ENCODE measurements around the gene OLAH.
"Not testable (repeated sequence)": the region's sequence is repeated elsewhere in the genome, so short reads cannot be mapped to it uniquely, and the experiment has no call there.

OLAH gene

GRCh38 chr10:15043674-15044073, at the start of gene OLAH:
Gene OLAH (plus strand): TSS chr10:15043943. CDS start chr10:15047289, 3,346 bp downstream.
- no peak for DNase-seq (ENCODE audit: low read depth)

DNA sequence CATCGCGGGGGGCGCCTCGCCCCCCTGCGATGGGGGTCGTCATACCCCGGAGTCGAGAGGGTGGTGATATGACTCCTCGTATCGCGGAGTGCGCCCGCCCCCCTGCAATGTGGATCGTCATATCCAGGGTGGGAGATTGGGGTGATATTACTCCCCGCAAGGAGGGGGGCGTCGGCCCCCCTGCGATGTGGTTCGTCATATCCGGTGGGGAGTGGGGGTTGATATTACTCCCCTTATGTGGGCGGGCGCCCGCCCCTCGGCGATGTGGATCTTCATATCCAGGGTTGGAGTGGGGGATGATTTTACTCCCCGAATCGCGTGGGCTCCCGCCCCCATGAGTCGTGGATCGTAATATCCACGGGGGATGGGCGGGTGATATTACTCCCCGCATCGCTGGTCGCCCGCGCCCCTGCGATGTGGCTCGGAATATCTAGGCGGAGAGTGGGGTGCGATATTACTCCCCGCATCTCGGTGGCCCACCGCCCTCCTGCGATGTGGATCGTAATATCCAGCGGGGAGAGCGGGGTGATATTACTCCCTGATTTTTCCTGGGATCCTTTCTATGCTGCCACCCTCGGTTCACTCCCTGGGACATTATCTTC, 47.7 kb upstream of the OLAH start:
- DNase-seq (ENCODE audit: low read depth): no peak

GRCh38 chr10:15013530-15013929, 30.2 kb upstream of the OLAH start:
- not testable (repeated sequence) for DNase-seq (ENCODE audit: low read depth)

DNA sequence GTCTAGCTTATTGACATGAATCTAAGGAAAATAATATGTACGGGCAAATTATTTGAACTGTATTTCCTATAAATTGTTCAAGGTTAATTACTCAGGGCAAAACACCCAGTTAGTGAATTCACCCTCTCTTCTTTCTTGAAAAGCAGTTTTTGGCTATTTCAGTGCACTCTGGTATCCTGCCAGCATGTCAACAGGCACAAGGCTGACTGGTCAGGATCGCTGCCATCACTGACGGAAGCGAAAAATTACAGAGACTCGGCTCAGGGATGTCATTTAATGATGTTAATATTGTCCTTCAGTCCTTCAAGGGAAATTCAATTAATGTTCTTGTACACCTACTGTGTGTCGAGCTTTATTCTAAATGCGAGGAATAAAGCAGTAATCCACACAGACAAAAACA, 28.3 kb upstream of the OLAH start:
- DNase-seq (ENCODE audit: low read depth): no peak

DNA sequence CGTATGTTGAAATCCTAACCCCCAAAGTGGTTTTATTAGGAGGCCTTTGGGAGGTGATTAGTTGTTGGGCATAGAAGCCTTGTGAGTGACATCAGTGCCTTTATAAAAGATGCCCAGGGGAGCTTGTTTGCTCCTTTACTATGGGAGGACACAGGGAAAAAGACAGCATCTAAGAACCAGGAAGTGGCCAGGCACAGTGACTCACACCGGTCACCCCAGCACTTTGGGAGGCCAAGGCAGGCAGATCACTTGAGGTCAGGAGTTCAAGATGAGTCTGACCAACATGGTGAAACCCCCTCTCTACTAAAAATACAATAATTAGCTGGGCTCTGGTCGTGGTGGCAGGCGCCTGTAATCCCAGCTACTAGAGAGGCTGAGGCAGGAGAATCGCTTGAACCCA, 22.8 kb upstream of the OLAH start:
- not testable (repeated sequence) for DNase-seq (ENCODE audit: low read depth)

GRCh38 chr10:15023079-15023478, 20.7 kb upstream of the OLAH start:
- DNase-seq (ENCODE audit: low read depth): not testable (repeated sequence)

- not testable (repeated sequence) for DNase-seq (ENCODE audit: low read depth)
Observed at GRCh38 chr10:15024017-15025004, 19.4 kb upstream of the OLAH start.

DNA sequence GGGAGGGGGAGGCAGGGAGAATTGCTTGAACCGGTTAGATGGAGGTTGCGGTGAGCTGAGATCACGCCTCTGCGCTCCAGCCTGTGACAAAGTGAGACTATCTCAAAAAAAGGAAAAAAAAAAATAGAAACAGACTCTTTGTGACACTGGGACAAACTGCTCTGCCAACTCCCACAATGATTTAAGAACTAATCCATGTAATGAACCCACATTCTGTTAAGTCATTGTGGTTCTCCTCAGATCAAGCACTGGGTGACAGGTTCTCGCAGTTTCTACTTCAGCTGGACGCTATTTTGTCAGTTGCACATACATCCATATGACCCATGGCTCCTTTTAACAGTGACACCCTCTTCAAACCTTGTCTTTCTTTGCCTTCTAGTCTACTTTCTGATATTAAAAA, 18.7 kb upstream of the OLAH start:
- not testable (repeated sequence) for DNase-seq (ENCODE audit: low read depth)

GRCh38 chr10:15027741-15028140, 16.0 kb upstream of the OLAH start:
- no peak for DNase-seq (ENCODE audit: low read depth)

DNA sequence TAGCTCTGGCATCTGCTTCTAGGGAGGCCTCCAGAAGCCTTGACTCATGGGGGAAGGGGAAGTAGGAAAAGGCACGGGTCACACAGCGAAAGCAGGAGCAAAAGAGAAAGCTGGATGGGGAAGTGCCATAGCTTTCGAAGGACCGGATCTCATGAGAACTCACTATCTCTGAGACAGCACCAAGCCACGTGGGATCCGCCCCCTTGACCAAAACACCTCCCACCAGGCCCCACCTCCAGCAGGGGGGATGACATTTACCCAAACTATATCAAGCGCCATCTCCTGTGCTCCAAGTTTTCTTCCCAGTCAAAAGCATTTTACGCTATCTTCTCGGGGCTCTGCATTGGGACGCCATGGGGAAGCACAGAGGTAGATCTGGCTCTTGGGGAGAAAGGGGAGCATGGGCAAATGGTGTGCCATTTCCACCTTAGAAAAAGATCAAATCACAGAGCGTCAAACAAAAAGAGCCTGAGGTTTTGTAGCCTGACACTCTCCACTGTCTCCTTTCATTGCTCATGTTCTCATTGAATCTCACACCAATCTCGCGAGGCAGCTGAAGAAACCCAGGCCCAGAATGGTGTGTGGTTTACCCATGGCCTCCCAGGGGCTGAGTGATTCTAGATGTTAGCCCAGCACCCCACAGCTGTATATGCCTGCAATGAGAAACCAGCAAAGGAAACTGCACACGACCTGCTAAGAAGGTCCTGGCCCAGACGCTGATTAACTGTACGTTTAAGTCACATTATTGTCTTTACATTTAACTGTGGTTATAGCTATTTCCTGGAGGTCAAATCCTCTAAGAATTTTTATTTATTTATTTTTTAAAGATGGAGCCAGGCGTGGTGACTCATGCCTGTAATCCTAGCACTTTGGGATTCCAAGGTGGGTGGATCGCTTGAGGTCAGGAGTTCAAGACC, 8.1 kb upstream of the OLAH start:
- DNase-seq (ENCODE audit: low read depth): no peak

GRCh38 chr10:15037691-15038090, 6.1 kb upstream of the OLAH start:
- no peak for DNase-seq (ENCODE audit: low read depth)

- no peak for DNase-seq (ENCODE audit: low read depth)
Observed at GRCh38 chr10:15038416-15038815, 5.3 kb upstream of the OLAH start.

DNA sequence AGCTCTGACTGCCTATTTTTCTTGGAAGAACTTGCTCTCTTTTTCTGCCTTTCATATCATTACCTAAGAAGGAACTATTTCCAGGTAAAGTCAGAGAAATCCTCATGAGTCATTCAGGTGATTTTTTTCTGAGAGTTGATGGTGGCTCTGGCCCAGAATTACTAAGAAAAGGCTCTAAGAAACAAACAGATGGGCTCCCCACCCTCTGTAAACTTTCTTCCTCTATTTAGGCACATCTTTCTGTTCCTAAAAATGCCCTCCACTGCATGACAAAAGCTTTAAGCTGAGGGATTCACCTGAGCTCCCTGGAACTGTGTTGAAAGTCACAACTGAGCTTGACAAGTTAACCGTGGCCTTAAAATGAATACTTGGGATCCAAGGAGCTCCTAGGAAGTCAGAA, 1.6 kb downstream of the OLAH start:
- no peak for DNase-seq (ENCODE audit: low read depth)

DNA sequence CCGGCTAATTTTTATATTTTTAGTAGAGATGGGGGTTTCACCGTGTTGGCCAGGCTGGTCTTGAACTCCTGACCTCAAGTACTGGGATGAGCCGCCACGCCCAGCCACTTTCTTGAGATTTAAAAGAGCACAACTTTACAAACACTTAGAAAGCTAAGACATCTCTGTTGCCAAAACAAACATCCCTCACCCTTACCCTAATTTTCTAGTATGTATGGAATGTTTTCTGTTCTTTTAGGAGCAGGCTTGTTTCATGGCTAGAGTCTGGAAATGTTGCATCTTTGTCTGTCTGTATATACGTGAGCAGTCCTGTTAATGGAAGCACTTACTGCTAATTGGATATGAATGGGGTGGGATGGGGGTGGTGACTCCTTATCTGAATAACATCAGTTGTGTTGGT, 2.9 kb downstream of the OLAH start:
- DNase-seq (ENCODE audit: low read depth): peak; percentile 14

- no peak for DNase-seq (ENCODE audit: low read depth)
Observed at GRCh38 chr10:15049533-15049932, 5.8 kb downstream of the OLAH start.

DNA sequence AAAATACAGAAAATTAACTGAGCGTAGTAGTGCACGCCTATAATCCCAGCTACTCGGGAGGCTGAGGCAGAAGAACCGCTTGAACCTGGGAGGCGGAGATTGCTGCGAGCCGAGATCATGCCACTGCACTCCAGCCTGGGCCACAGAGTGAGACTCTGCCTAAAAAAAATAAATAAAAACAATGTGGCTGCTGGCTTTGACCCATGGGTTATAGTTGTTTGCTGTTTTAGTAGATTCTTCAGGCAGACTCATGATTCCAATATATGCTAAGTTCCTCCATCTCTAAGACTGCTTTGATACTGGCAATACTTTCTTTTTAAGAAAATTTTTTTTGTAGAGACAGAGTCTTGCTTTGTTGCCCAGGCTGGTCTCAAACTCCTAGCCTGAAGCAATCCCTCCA, 8.4 kb downstream of the OLAH start:
- no peak for DNase-seq (ENCODE audit: low read depth)

- no peak for DNase-seq (ENCODE audit: low read depth)
Observed at GRCh38 chr10:15053061-15053460, 9.3 kb downstream of the OLAH start.

DNA sequence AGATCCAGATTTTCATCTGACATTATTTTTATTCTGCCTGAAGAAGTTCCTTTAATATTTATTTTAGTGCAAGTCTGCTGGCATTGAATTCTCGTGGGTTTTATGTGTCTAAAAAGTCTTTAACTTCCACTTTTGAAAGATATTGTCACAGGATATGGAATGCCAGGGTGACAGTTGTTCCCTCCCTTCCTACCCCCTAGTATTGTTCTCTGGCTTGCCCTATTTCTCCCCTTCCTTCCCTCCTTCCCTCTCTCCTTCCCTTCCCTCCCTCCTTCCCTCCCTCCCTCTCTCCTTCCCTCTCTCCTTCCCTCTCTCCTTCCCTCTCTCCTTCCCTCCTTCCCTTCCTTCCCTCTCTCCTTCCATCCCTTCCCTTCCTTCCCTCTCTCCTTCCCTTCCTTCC, 14.9 kb downstream of the OLAH start:
- no peak for DNase-seq (ENCODE audit: low read depth)

GRCh38 chr10:15059914-15060313, 16.2 kb downstream of the OLAH start:
- no peak for DNase-seq (ENCODE audit: low read depth)

- no peak for DNase-seq (ENCODE audit: low read depth)
Observed at GRCh38 chr10:15060638-15061037, 16.9 kb downstream of the OLAH start.

DNA sequence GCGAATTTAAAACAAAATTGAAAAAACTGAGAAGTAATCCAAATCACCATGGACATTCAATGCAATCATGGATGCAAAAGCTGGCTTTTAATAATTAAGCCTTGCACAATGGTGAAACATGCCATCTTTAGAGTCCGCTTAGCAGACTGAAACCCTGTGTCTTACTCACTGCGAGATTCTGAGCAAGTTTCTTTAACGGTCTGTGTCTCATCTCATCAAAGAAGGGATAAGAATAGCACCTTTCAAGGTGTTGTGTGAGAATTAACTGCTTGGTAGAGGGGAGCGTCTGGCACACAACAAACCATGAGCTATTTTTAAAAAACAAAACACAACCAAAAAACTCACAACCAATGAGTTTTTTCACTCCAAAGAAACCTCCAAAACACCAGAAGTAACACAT, 23.4 kb downstream of the OLAH start:
- DNase-seq (ENCODE audit: low read depth): no peak

GRCh38 chr10:15068802-15069201, 25.1 kb downstream of the OLAH start:
- DNase-seq (ENCODE audit: low read depth): peak; percentile 17
